ENCODE results near the gene PGBD2. TPM values are rescaled to one million over a fixed set of nuclear protein-coding genes. Genes with fewer than 3 reads are reported as not detected.
A peak's percentile ranks its signal among the peaks of the same experiment; 100 is the strongest.

The PGBD2 gene
- total and polyA plus RNA-seq, 9 of the 15 experiments (the other 6 are each of a cell fraction or from before 2014, with no cell fraction given): 11.9 to 21.8 (median 14.7) TPM

- H3K9me3 ChIP-seq (replicated peaks; ENCODE audit: control insufficient read depth, insufficient read depth, low read depth, low read length): no peaks in the 10 kb centered on the region
- no peaks in the 10 kb centered on the region for H3K79me2 ChIP-seq (ENCODE audit: control insufficient read depth, insufficient read depth, low read length)
- peaks cover 33 to 38% of the 10 kb centered on the region in 2 experiments for H3K4me1 ChIP-seq (replicated peaks in 1 of 2; ENCODE audit: control insufficient read depth in 2 of 2, insufficient read depth in 2 of 2, low read length in 2 of 2)
- POLR2A ChIA-PET: interaction anchor here (1.8 kb wide), 1 partner anchor 8 kb away, joined by 5 read pairs; no protein-coding TSS in a partner anchor
- H3K9ac ChIP-seq (ENCODE audit: insufficient read depth in 1 of 2, low read depth in 2 of 2, low read length in 2 of 2): no peak overlapping the region
- H3K36me3 ChIP-seq (ENCODE audit: control insufficient read depth, insufficient read depth, low read length): no peaks in the 10 kb centered on the region
- DNase-seq (ENCODE audit: extremely low read depth in 1 of 4, low spot score in 3 of 4) (peak in 1 of 4 experiments; percentile 57), FAIRE-seq (no peak), ATAC-seq (peak; percentile 3; the same call in 1 of the 3 replicates)
- H3K4me3 ChIP-seq: no peak overlapping the region
- no peaks in the 10 kb centered on the region for H3K9me1 ChIP-seq (ENCODE audit: control insufficient read depth, insufficient read depth, low read length)
- H3K4me2 ChIP-seq (ENCODE audit: insufficient read depth, low read length): no peak overlapping the region
- H3K27me3 ChIP-seq (ENCODE audit: control insufficient read depth in 2 of 2, insufficient read depth in 2 of 2, low read length in 2 of 2): no peaks in the 10 kb centered on the region
- no peak overlapping the region for H2AFZ ChIP-seq (ENCODE audit: low read depth, low read length)
- no peaks in the 10 kb centered on the region for H4K20me1 ChIP-seq (replicated peaks; ENCODE audit: control insufficient read depth, insufficient read depth, low read length)
- no TSS peak for BruUV-seq (replicated peaks)
- H3K27ac ChIP-seq (ENCODE audit: extremely low read depth, low read depth, low read length): no peak overlapping the region
- intact Hi-C loops (cut with micrococcal nuclease): no loop called here
- CTCF ChIA-PET (ENCODE audit: low intra/inter-chr PET ratio): no interaction called here
- in situ Hi-C loops (cut with MboI): no loop called here
- 28% methylated on average over 1 of the region's 1 CpG for WGBS (ENCODE audit: insufficient coverage, low coverage, missing lambda C conversion rate)
- TF ChIP-seq ZNF507 (tag; conservative IDR thresholded peaks at IDR 0.05) (no peak), MITF (IDR thresholded peaks at IDR 0.05) (no peak), DMBX1 (CRISPR knock-in tag; IDR thresholded peaks at IDR 0.05; ENCODE audit: borderline replicate concordance) (no peak), ZNF512 (tag; IDR thresholded peaks at IDR 0.05) (no peak), NKRF (IDR thresholded peaks at IDR 0.05; ENCODE audit: borderline replicate concordance) (no peak), PBX2 (CRISPR knock-in tag; IDR thresholded peaks at IDR 0.05; ENCODE audit: low read depth) (no peak), PBX2 (tag; conservative IDR thresholded peaks at IDR 0.05; ENCODE audit: low read depth) (peak; percentile 76), FOSL1 (tag; conservative IDR thresholded peaks at IDR 0.05) (peak; percentile 56), ZNF76 (CRISPR knock-in tag; IDR thresholded peaks at IDR 0.05; ENCODE audit: borderline replicate concordance) (no peak), HMBOX1 (IDR thresholded peaks at IDR 0.05) (peak; percentile 57; the same call in 1 of the 2 replicates), ARID1B (IDR thresholded peaks at IDR 0.05) (peak; percentile 14; the same call in 1 of the 2 replicates), CBFA2T2 (conservative IDR thresholded peaks at IDR 0.05) (0 out of 2 replicates have a peak, but pooled peaks have one; percentile 5), BHLHE40 (IDR thresholded peaks at IDR 0.05; ENCODE audit: low read length) (no peak), KDM1A (IDR thresholded peaks at IDR 0.05) (peak in 1 of 2 experiments; percentile 41; a peak in 1 of 4 replicates)
These were observed 13.4 kb upstream of the PGBD2 start for GRCh38 chr1:248892590-248892989.
